HEK293 (cell line): ENCODE data around the gene PRAMEF14.
"Not testable (repeated sequence)": the region's sequence is repeated elsewhere in the genome, so short reads cannot be mapped to it uniquely, and the experiment has no call there.

ENCODE experiments used
- BCL11A ChIP-seq: fragments of 450-650 bp; formaldehyde crosslinking; IDR thresholded peaks from 2 replicates; pipeline ENCODE4 v1.5.1; 2016; ENCODE audit warnings: low read depth, missing biosample characterization, missing genetic modification characterization
- INSM2 ChIP-seq: fragments of 450-650 bp; formaldehyde crosslinking; IDR thresholded peaks from 2 replicates; pipeline ENCODE4 v1.5.1; 2016; ENCODE audit warnings: missing biosample characterization, missing genetic modification characterization
- ZNF362 ChIP-seq: fragments of 450-650 bp; formaldehyde crosslinking; IDR thresholded peaks from 2 replicates; pipeline ENCODE4 v1.5.1; 2016; ENCODE audit warnings: missing biosample characterization, missing genetic modification characterization
- ZNF560 ChIP-seq: fragments of 450-650 bp; formaldehyde crosslinking; IDR thresholded peaks from 2 replicates; pipeline ENCODE4 v1.5.1; 2017; ENCODE audit warnings: missing biosample characterization, missing genetic modification characterization, borderline replicate concordance
- TF ChIP-seq, protein P1 (sequence below): fragments of 450-650 bp; formaldehyde crosslinking; IDR thresholded peaks from 2 replicates; pipeline ENCODE4 v1.5.1; 2016; ENCODE audit warnings: missing biosample characterization, missing genetic modification characterization
- TF ChIP-seq, protein P2 (sequence below): fragments of 450-650 bp; formaldehyde crosslinking; IDR thresholded peaks from 2 replicates; pipeline ENCODE4 v1.5.1; 2016; ENCODE audit warnings: missing biosample characterization, missing genetic modification characterization
- TF ChIP-seq, protein P3 (sequence below): fragments of 450-650 bp; formaldehyde crosslinking; IDR thresholded peaks from 2 replicates; pipeline ENCODE4 v1.5.1; 2016; ENCODE audit warnings: missing biosample characterization, missing genetic modification characterization
- TF ChIP-seq, protein P4 (sequence below): fragments of 450-650 bp; formaldehyde crosslinking; IDR thresholded peaks from 2 replicates; pipeline ENCODE4 v1.5.1; 2016; ENCODE audit warnings: missing biosample characterization, missing genetic modification characterization
- TF ChIP-seq, protein P5 (sequence below): fragments of 450-650 bp; formaldehyde crosslinking; IDR thresholded peaks from 2 replicates; pipeline ENCODE4 v1.5.1; 2017; ENCODE audit warnings: missing biosample characterization, mild to moderate bottlenecking, missing genetic modification characterization, moderate library complexity

- TF ChIP-seq, protein P1, sequence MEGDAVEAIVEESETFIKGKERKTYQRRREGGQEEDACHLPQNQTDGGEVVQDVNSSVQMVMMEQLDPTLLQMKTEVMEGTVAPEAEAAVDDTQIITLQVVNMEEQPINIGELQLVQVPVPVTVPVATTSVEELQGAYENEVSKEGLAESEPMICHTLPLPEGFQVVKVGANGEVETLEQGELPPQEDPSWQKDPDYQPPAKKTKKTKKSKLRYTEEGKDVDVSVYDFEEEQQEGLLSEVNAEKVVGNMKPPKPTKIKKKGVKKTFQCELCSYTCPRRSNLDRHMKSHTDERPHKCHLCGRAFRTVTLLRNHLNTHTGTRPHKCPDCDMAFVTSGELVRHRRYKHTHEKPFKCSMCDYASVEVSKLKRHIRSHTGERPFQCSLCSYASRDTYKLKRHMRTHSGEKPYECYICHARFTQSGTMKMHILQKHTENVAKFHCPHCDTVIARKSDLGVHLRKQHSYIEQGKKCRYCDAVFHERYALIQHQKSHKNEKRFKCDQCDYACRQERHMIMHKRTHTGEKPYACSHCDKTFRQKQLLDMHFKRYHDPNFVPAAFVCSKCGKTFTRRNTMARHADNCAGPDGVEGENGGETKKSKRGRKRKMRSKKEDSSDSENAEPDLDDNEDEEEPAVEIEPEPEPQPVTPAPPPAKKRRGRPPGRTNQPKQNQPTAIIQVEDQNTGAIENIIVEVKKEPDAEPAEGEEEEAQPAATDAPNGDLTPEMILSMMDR (tag by site-specific recombination), result not testable (repeated sequence)
- TF ChIP-seq, protein P2, sequence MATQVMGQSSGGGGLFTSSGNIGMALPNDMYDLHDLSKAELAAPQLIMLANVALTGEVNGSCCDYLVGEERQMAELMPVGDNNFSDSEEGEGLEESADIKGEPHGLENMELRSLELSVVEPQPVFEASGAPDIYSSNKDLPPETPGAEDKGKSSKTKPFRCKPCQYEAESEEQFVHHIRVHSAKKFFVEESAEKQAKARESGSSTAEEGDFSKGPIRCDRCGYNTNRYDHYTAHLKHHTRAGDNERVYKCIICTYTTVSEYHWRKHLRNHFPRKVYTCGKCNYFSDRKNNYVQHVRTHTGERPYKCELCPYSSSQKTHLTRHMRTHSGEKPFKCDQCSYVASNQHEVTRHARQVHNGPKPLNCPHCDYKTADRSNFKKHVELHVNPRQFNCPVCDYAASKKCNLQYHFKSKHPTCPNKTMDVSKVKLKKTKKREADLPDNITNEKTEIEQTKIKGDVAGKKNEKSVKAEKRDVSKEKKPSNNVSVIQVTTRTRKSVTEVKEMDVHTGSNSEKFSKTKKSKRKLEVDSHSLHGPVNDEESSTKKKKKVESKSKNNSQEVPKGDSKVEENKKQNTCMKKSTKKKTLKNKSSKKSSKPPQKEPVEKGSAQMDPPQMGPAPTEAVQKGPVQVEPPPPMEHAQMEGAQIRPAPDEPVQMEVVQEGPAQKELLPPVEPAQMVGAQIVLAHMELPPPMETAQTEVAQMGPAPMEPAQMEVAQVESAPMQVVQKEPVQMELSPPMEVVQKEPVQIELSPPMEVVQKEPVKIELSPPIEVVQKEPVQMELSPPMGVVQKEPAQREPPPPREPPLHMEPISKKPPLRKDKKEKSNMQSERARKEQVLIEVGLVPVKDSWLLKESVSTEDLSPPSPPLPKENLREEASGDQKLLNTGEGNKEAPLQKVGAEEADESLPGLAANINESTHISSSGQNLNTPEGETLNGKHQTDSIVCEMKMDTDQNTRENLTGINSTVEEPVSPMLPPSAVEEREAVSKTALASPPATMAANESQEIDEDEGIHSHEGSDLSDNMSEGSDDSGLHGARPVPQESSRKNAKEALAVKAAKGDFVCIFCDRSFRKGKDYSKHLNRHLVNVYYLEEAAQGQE (tag by site-specific recombination), result not testable (repeated sequence)
- TF ChIP-seq ZNF560, INSM2, BCL11A, ZNF362 (tag by site-specific recombination): not testable (repeated sequence)
- TF ChIP-seq, protein P3, sequence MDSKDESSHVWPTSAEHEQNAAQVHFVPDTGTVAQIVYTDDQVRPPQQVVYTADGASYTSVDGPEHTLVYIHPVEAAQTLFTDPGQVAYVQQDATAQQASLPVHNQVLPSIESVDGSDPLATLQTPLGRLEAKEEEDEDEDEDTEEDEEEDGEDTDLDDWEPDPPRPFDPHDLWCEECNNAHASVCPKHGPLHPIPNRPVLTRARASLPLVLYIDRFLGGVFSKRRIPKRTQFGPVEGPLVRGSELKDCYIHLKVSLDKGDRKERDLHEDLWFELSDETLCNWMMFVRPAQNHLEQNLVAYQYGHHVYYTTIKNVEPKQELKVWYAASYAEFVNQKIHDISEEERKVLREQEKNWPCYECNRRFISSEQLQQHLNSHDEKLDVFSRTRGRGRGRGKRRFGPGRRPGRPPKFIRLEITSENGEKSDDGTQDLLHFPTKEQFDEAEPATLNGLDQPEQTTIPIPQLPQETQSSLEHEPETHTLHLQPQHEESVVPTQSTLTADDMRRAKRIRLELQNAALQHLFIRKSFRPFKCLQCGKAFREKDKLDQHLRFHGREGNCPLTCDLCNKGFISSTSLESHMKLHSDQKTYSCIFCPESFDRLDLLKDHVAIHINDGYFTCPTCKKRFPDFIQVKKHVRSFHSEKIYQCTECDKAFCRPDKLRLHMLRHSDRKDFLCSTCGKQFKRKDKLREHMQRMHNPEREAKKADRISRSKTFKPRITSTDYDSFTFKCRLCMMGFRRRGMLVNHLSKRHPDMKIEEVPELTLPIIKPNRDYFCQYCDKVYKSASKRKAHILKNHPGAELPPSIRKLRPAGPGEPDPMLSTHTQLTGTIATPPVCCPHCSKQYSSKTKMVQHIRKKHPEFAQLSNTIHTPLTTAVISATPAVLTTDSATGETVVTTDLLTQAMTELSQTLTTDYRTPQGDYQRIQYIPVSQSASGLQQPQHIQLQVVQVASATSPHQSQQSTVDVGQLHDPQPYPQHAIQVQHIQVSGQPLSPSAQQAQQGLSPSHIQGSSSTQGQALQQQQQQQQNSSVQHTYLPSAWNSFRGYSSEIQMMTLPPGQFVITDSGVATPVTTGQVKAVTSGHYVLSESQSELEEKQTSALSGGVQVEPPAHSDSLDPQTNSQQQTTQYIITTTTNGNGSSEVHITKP, result not testable (repeated sequence)
- TF ChIP-seq, protein P4, sequence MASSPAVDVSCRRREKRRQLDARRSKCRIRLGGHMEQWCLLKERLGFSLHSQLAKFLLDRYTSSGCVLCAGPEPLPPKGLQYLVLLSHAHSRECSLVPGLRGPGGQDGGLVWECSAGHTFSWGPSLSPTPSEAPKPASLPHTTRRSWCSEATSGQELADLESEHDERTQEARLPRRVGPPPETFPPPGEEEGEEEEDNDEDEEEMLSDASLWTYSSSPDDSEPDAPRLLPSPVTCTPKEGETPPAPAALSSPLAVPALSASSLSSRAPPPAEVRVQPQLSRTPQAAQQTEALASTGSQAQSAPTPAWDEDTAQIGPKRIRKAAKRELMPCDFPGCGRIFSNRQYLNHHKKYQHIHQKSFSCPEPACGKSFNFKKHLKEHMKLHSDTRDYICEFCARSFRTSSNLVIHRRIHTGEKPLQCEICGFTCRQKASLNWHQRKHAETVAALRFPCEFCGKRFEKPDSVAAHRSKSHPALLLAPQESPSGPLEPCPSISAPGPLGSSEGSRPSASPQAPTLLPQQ, result not testable (repeated sequence)
- TF ChIP-seq, protein P5, sequence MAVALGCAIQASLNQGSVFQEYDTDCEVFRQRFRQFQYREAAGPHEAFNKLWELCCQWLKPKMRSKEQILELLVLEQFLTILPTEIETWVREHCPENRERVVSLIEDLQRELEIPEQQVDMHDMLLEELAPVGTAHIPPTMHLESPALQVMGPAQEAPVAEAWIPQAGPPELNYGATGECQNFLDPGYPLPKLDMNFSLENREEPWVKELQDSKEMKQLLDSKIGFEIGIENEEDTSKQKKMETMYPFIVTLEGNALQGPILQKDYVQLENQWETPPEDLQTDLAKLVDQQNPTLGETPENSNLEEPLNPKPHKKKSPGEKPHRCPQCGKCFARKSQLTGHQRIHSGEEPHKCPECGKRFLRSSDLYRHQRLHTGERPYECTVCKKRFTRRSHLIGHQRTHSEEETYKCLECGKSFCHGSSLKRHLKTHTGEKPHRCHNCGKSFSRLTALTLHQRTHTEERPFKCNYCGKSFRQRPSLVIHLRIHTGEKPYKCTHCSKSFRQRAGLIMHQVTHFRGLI (tag by site-specific recombination), result not testable (repeated sequence)
Observed at GRCh38 chr1:13362364-13362763, 15.4 kb upstream of the PRAMEF14 start.
